Measurements from ENCODE around the gene POR.
A peak's percentile ranks its signal among the peaks of the same experiment; 100 is the strongest.
"Not testable (repeated sequence)": the region's sequence is repeated elsewhere in the genome, so short reads cannot be mapped to it uniquely, and the experiment has no call there.

Gene POR

DNA sequence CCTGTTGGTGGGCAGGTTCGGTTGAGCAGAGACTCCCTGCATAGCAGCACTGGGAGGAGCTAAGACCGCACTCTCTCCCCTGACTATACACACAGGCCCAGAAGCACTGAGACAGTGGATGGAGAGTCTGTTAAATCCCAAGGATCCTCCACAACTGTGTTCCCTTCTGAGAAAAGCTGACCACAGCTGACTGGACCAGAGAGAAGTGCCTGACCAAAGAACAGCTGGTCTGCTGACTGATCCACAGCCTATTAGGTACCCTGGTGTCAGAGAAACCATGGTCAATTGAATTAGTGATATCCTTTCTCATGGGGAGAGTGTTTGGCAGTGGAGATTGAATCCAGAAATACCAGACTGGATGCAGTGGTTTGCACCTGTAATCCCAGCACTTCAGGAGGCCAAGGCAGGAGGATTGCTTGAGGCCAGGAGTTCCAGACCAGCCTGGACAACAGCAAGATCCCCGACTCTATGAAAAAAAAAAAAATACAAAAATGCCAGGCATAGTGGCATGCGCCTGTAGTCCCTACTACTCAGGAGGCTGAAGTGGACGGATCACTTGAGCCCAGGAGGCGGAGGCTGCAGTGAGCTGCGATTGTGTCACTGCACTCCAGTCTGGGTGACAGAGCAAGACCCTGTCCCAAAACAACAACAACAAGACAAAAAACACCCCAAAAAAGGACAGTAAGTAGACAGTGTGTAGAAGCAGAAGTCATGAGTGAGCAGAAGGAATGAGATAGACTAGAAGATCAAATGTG lies 107.2 kb downstream of the POR start:
- Histone ChIP-seq H3K14ac (ENCODE audit: low read length) (no peak overlapping the region), H4K91ac (ENCODE audit: low read depth, low read length, poor library complexity) (no peak overlapping the region), H2AK5ac (ENCODE audit: low read depth, low read length) (no peak overlapping the region), H3K23ac (ENCODE audit: low read depth, low read length, poor library complexity) (no peak overlapping the region), H2AFZ (ENCODE audit: low read length) (no peak overlapping the region), H3K4me3 (ENCODE audit: low read length in 2 of 2) (no peak overlapping the region), H4K8ac (ENCODE audit: low read depth, low read length) (no peak overlapping the region), H3K4ac (ENCODE audit: low read length) (no peak overlapping the region), H3K4me2 (ENCODE audit: insufficient read depth, low read length, poor library complexity, severe bottlenecking) (no peak overlapping the region), H2BK5ac (ENCODE audit: low read length) (no peak overlapping the region), H2BK120ac (ENCODE audit: low read depth, low read length) (no peak overlapping the region), H3K36me3 (replicated peaks in 1 of 2; ENCODE audit: control insufficient read depth in 2 of 2, insufficient read depth in 2 of 2, low read length in 2 of 2) (peaks cover 11 to 56% of the 10 kb centered on the region in 2 donors), H3K9ac (ENCODE audit: low read depth, low read length, poor library complexity) (no peak overlapping the region), H3K27ac (replicated peaks; ENCODE audit: low read length) (no peak overlapping the region), H3K18ac (ENCODE audit: low read length) (no peak overlapping the region), H3K27me3 (ENCODE audit: control insufficient read depth in 3 of 3, insufficient read depth in 3 of 3, low read depth in 1 of 3, low read length in 3 of 3) (no peaks in the 10 kb centered on the region), H3K9me3 (replicated peaks in 1 of 2; ENCODE audit: control insufficient read depth in 2 of 2, insufficient read depth in 1 of 2, low read depth in 1 of 2, low read length in 2 of 2) (no peaks in the 10 kb centered on the region), H3K79me1 (ENCODE audit: low read depth, low read length) (no peaks in the 10 kb centered on the region), H2BK12ac (ENCODE audit: low read length) (no peak overlapping the region), H2BK15ac (ENCODE audit: low read length) (no peak overlapping the region), H3K4me1 (ENCODE audit: control insufficient read depth in 2 of 2, insufficient read depth in 1 of 2, low read depth in 1 of 2, low read length in 2 of 2) (peaks cover 0 to 2% of the 10 kb centered on the region in 2 donors)
- no peak for DNase-seq (ENCODE audit: low spot score)
- no CpG with 5 or more reads among the region's 7 CpGs for WGBS, 2 donors (ENCODE audit: extremely low coverage in 2 of 2, insufficient read length in 2 of 2, insufficient replicate concordance in 1 of 2)

DNA sequence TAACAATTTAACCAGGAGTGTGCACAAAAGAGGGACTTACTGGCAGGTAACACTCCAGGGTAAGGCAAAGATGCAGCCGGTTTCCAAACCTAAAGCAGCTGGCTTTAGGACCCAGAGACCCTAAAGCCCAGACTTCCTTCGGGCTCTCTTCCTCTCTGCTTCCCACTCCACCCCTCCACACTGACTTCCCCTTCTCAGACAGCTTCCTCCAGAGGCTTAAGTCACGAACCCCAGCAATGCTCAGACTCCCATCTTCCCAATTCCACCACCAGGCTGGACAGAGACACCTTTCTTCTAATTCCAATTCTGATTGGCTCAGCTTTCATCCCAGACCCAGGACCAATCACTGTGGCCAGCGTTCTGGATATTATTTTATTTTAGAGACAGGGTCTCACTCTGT lies 108.0 kb downstream of the POR start:
- no peak overlapping the region for H4K8ac ChIP-seq (ENCODE audit: low read depth, low read length)
- H3K18ac ChIP-seq (ENCODE audit: low read length), result no peak overlapping the region
- H3K79me1 ChIP-seq (ENCODE audit: low read depth, low read length), result no peaks in the 10 kb centered on the region
- no peak overlapping the region for H2BK5ac ChIP-seq (ENCODE audit: low read length)
- no peak overlapping the region for H3K27ac ChIP-seq (replicated peaks; ENCODE audit: low read length)
- no peak overlapping the region for H3K4ac ChIP-seq (ENCODE audit: low read length)
- no peak overlapping the region for H2AK5ac ChIP-seq (ENCODE audit: low read depth, low read length)
- H3K4me1 ChIP-seq (ENCODE audit: control insufficient read depth in 2 of 2, insufficient read depth in 1 of 2, low read depth in 1 of 2, low read length in 2 of 2), result peaks cover 0 to 2% of the 10 kb centered on the region in 2 donors
- no peak overlapping the region for H3K14ac ChIP-seq (ENCODE audit: low read length)
- peaks cover 11 to 59% of the 10 kb centered on the region in 2 donors for H3K36me3 ChIP-seq (replicated peaks in 1 of 2; ENCODE audit: control insufficient read depth in 2 of 2, insufficient read depth in 2 of 2, low read length in 2 of 2)
- no peak overlapping the region for H3K4me3 ChIP-seq (ENCODE audit: low read length in 2 of 2)
- no peak overlapping the region for H4K91ac ChIP-seq (ENCODE audit: low read depth, low read length, poor library complexity)
- H3K4me2 ChIP-seq (ENCODE audit: insufficient read depth, low read length, poor library complexity, severe bottlenecking), result no peak overlapping the region
- no peak overlapping the region for H2BK120ac ChIP-seq (ENCODE audit: low read depth, low read length)
- H3K9me3 ChIP-seq (replicated peaks in 1 of 2; ENCODE audit: control insufficient read depth in 2 of 2, insufficient read depth in 1 of 2, low read depth in 1 of 2, low read length in 2 of 2), result no peaks in the 10 kb centered on the region
- H3K23ac ChIP-seq (ENCODE audit: low read depth, low read length, poor library complexity), result no peak overlapping the region
- H3K27me3 ChIP-seq (ENCODE audit: control insufficient read depth in 3 of 3, insufficient read depth in 3 of 3, low read depth in 1 of 3, low read length in 3 of 3), result no peaks in the 10 kb centered on the region
- H3K9ac ChIP-seq (ENCODE audit: low read depth, low read length, poor library complexity), result no peak overlapping the region
- no peak overlapping the region for H2BK15ac ChIP-seq (ENCODE audit: low read length)
- H2BK12ac ChIP-seq (ENCODE audit: low read length), result no peak overlapping the region
- H2AFZ ChIP-seq (ENCODE audit: low read length), result peak overlapping the region; percentile 85
- no peak for DNase-seq (ENCODE audit: low spot score)
- WGBS, 2 donors (ENCODE audit: extremely low coverage in 2 of 2, insufficient read length in 2 of 2, insufficient replicate concordance in 1 of 2), result no CpG with 5 or more reads among the region's 4 CpGs

- DNase-seq (ENCODE audit: low spot score); H3K4ac ChIP-seq (ENCODE audit: low read length); H3K23ac ChIP-seq (ENCODE audit: low read depth, low read length, poor library complexity); H2AK5ac ChIP-seq (ENCODE audit: low read depth, low read length); H3K27ac ChIP-seq (replicated peaks; ENCODE audit: low read length); H3K4me1 ChIP-seq (ENCODE audit: control insufficient read depth in 2 of 2, insufficient read depth in 1 of 2, low read depth in 1 of 2, low read length in 2 of 2); H2BK12ac ChIP-seq (ENCODE audit: low read length); H3K4me2 ChIP-seq (ENCODE audit: insufficient read depth, low read length, poor library complexity, severe bottlenecking); H3K27me3 ChIP-seq (ENCODE audit: control insufficient read depth in 3 of 3, insufficient read depth in 3 of 3, low read depth in 1 of 3, low read length in 3 of 3); H2BK120ac ChIP-seq (ENCODE audit: low read depth, low read length); H2BK15ac ChIP-seq (ENCODE audit: low read length); H3K9ac ChIP-seq (ENCODE audit: low read depth, low read length, poor library complexity); H4K91ac ChIP-seq (ENCODE audit: low read depth, low read length, poor library complexity); H3K79me1 ChIP-seq (ENCODE audit: low read depth, low read length); H3K14ac ChIP-seq (ENCODE audit: low read length); H3K4me3 ChIP-seq (ENCODE audit: low read length in 2 of 2); H2AFZ ChIP-seq (ENCODE audit: low read length); H4K8ac ChIP-seq (ENCODE audit: low read depth, low read length); H3K18ac ChIP-seq (ENCODE audit: low read length); H2BK5ac ChIP-seq (ENCODE audit: low read length); H3K9me3 ChIP-seq (replicated peaks in 1 of 2; ENCODE audit: control insufficient read depth in 2 of 2, insufficient read depth in 1 of 2, low read depth in 1 of 2, low read length in 2 of 2): not testable (repeated sequence)
- peaks cover 9 to 33% of the 10 kb centered on the region in 2 donors for H3K36me3 ChIP-seq (replicated peaks in 1 of 2; ENCODE audit: control insufficient read depth in 2 of 2, insufficient read depth in 2 of 2, low read length in 2 of 2)
- no CpG with 5 or more reads among the region's 7 CpGs for WGBS, 2 donors (ENCODE audit: extremely low coverage in 2 of 2, insufficient read length in 2 of 2, insufficient replicate concordance in 1 of 2)
Observed at GRCh38 chr7:76029682-76030081, 114.7 kb downstream of the POR start.

DNA sequence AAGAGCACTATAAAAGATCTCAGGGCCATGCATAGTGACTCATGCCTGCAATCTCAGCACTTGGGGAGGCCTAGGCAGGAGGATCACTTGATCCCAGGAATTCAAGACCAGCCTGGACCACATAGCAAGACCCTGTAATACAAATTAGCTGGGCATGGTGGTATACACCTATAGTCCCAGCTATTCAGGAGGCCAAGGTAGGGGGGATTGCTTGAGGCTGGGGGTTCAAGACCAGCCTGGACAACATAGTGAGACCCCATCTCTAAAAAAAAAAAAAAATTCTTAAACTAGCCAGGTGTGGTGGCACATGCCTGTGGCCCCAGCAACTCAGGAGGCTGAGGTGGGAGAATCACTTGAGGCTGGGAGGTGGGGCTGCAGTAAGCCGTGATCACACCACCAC lies 117.0 kb downstream of the POR start:
- peaks cover 0 to 2% of the 10 kb centered on the region in 2 donors for H3K9me3 ChIP-seq (replicated peaks in 1 of 2; ENCODE audit: control insufficient read depth in 2 of 2, insufficient read depth in 1 of 2, low read depth in 1 of 2, low read length in 2 of 2)
- no peak overlapping the region for H2BK12ac ChIP-seq (ENCODE audit: low read length)
- no peak overlapping the region for H3K4ac ChIP-seq (ENCODE audit: low read length)
- H3K4me2 ChIP-seq (ENCODE audit: insufficient read depth, low read length, poor library complexity, severe bottlenecking), result no peak overlapping the region
- no peak overlapping the region for H4K91ac ChIP-seq (ENCODE audit: low read depth, low read length, poor library complexity)
- no peak overlapping the region for H2BK5ac ChIP-seq (ENCODE audit: low read length)
- H3K4me1 ChIP-seq (ENCODE audit: control insufficient read depth in 2 of 2, insufficient read depth in 1 of 2, low read depth in 1 of 2, low read length in 2 of 2), result no peaks in the 10 kb centered on the region
- no peak overlapping the region for H2AFZ ChIP-seq (ENCODE audit: low read length)
- no peak overlapping the region for H2BK15ac ChIP-seq (ENCODE audit: low read length)
- no peak overlapping the region for H2BK120ac ChIP-seq (ENCODE audit: low read depth, low read length)
- H3K18ac ChIP-seq (ENCODE audit: low read length), result no peak overlapping the region
- no peak overlapping the region for H4K8ac ChIP-seq (ENCODE audit: low read depth, low read length)
- H3K27ac ChIP-seq (replicated peaks; ENCODE audit: low read length), result no peak overlapping the region
- H3K14ac ChIP-seq (ENCODE audit: low read length), result no peak overlapping the region
- no peak overlapping the region for H3K9ac ChIP-seq (ENCODE audit: low read depth, low read length, poor library complexity)
- no peak for DNase-seq (ENCODE audit: low spot score)
- no peak overlapping the region for H3K23ac ChIP-seq (ENCODE audit: low read depth, low read length, poor library complexity)
- H3K4me3 ChIP-seq (ENCODE audit: low read length in 2 of 2), result no peak overlapping the region
- no peak overlapping the region for H2AK5ac ChIP-seq (ENCODE audit: low read depth, low read length)
- H3K79me1 ChIP-seq (ENCODE audit: low read depth, low read length), result no peaks in the 10 kb centered on the region
- no peaks in the 10 kb centered on the region for H3K27me3 ChIP-seq (ENCODE audit: control insufficient read depth in 3 of 3, insufficient read depth in 3 of 3, low read depth in 1 of 3, low read length in 3 of 3)
- no CpG with 5 or more reads among the region's 1 CpG for WGBS, 2 donors (ENCODE audit: extremely low coverage in 2 of 2, insufficient read length in 2 of 2, insufficient replicate concordance in 1 of 2)
- peaks cover 9 to 24% of the 10 kb centered on the region in 2 donors for H3K36me3 ChIP-seq (replicated peaks in 1 of 2; ENCODE audit: control insufficient read depth in 2 of 2, insufficient read depth in 2 of 2, low read length in 2 of 2)

Measured in neuronal stem cell (in vitro differentiated cells).